Parathyroid adenoma (tissue), 2 donors: Measurements from ENCODE around the gene DMD.

ENCODE experiments used
- H2AFZ ChIP-seq: fragments of 300-600 bp; sonication (generic); one replicate; pipeline ENCODE4 v1.7.0; 2017; ENCODE audit warnings: antibody characterized with exemption, mild to moderate bottlenecking
- H3K27ac ChIP-seq: fragments of 300-600 bp; sonication (generic); one replicate; pipeline ENCODE4 v1.7.0; 2017
- H3K27me3 ChIP-seq: fragments of 300-600 bp; sonication (generic); one replicate; pipeline ENCODE4 v1.7.0; 2017; ENCODE audit warnings: low read length; ENCODE audit not compliant: control insufficient read depth, insufficient read depth
- H3K36me3 ChIP-seq: fragments of 300-600 bp; sonication (generic); one replicate; pipeline ENCODE4 v1.7.0; 2017; ENCODE audit warnings: low read length; ENCODE audit not compliant: control insufficient read depth, insufficient read depth
- H3K4me1 ChIP-seq: fragments of 300-600 bp; sonication (generic); one replicate; pipeline ENCODE4 v1.7.0; 2017; ENCODE audit warnings: control low read depth
- H3K4me2 ChIP-seq: fragments of 300-600 bp; sonication (generic); one replicate; pipeline ENCODE4 v1.7.0; 2017; ENCODE audit warnings: low read length
- H3K4me3 ChIP-seq: fragments of 300-600 bp; sonication (generic); one replicate; pipeline ENCODE4 v1.7.0; 2017; ENCODE audit warnings: low read depth, low read length
- H3K79me2 ChIP-seq: fragments of 300-600 bp; sonication (generic); one replicate; pipeline ENCODE4 v1.7.0; 2017; ENCODE audit warnings: control low read depth
- H3K9ac ChIP-seq: fragments of 300-600 bp; sonication (generic); one replicate; pipeline ENCODE4 v1.7.0; 2017; ENCODE audit warnings: mild to moderate bottlenecking
- H3K9me3 ChIP-seq: fragments of 300-600 bp; sonication (generic); one replicate; pipeline ENCODE4 v1.7.0; 2017; ENCODE audit warnings: low read length; ENCODE audit not compliant: control insufficient read depth
- TF ChIP-seq, protein P1 (sequence below): fragments of 300-600 bp; sonication (generic); IDR thresholded peaks from one replicate; pipeline ENCODE4 v1.7.0; 2017; ENCODE audit warnings: antibody characterized with exemption, mild to moderate bottlenecking
- donor health status: primary hyperparathyroidism.

DMD gene

DNA sequence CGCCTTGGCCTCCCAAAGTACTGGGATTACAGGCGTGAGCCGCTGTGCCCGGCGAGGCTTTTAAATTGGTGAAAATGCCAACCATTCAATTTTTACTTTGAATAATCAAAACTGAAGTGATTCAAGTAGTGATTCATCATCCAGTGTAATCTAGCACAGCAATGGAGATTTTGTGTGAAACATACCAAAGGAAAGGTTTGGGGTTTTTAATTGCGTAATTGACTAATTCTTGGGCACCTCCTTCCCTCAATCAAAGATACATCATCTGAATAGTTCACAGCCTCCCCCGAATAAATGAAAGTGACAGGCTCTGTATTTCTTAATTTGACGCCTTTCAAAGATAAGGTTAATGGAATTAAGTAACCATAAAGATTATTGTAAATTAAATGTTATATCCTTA is 69.0 kb downstream of the DMD start:
- H3K4me3 ChIP-seq: no peak overlapping the region
- H3K9me3 ChIP-seq: no peaks in the 10 kb centered on the region
- H3K27ac ChIP-seq: no peak overlapping the region
- no peaks in the 10 kb centered on the region for H3K4me1 ChIP-seq
- no peak overlapping the region for H3K4me2 ChIP-seq
- H3K27me3 ChIP-seq: no peaks in the 10 kb centered on the region
- H2AFZ ChIP-seq: no peak overlapping the region
- H3K36me3 ChIP-seq: no peaks in the 10 kb centered on the region
- no peaks in the 10 kb centered on the region for H3K79me2 ChIP-seq
- TF ChIP-seq, protein P1, sequence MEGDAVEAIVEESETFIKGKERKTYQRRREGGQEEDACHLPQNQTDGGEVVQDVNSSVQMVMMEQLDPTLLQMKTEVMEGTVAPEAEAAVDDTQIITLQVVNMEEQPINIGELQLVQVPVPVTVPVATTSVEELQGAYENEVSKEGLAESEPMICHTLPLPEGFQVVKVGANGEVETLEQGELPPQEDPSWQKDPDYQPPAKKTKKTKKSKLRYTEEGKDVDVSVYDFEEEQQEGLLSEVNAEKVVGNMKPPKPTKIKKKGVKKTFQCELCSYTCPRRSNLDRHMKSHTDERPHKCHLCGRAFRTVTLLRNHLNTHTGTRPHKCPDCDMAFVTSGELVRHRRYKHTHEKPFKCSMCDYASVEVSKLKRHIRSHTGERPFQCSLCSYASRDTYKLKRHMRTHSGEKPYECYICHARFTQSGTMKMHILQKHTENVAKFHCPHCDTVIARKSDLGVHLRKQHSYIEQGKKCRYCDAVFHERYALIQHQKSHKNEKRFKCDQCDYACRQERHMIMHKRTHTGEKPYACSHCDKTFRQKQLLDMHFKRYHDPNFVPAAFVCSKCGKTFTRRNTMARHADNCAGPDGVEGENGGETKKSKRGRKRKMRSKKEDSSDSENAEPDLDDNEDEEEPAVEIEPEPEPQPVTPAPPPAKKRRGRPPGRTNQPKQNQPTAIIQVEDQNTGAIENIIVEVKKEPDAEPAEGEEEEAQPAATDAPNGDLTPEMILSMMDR: no peak
- H3K9ac ChIP-seq: no peak overlapping the region

DNA sequence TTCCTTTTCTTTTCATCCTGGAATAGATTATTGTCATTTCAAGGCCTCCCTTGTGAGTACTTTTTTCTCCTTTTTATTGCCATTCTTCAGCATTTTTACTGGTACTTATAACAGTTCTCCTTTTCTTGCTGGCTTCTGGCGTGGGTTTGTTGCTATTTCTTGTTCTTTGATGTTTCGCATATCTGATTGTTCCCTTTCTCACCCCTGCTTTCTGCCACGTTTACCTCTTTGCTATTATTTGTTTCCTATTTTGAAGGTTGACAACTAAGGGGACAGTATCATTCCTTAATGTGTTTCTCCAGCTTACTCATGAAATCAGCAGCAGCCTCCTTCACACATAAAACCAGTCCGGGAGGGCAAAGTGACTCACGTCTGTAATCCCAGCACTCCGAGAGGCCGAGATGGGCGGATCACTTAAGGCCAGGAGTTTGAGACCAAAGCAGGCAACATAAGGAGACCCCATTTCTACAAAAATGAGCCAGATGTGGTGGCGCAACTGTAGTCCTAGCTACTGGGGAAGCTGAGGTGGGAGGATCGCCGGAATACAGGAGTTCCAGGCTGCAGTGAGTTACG is 72.6 kb downstream of the DMD start:
- H3K9ac ChIP-seq: no peak overlapping the region
- H3K4me3 ChIP-seq: no peak overlapping the region
- H3K4me2 ChIP-seq: no peak overlapping the region
- H3K79me2 ChIP-seq: no peaks in the 10 kb centered on the region
- TF ChIP-seq, protein P1: no peak
- no peaks in the 10 kb centered on the region for H3K36me3 ChIP-seq
- no peaks in the 10 kb centered on the region for H3K27me3 ChIP-seq
- no peaks in the 10 kb centered on the region for H3K9me3 ChIP-seq
- H2AFZ ChIP-seq: no peak overlapping the region
- no peak overlapping the region for H3K27ac ChIP-seq
- no peaks in the 10 kb centered on the region for H3K4me1 ChIP-seq

DNA sequence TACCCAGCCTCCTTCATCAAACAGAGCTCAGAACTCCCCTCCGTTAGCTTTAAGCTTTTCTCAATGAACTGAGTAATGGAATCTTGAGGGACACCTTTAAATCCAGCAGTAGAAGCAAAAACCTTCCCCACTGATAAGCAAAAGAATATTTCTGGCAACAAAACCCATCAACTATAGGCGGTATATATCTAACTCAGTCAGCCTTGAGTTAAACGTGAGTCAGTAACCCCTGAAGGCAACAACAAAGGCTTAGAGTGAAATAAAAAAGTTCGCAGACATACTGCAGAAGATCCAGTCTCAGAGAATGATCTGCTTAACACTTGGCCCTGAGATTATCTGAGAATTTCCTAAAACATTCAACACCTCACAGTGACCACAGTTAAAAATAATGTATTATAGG is 77.2 kb downstream of the DMD start:
- Histone ChIP-seq H2AFZ (no peak overlapping the region), H3K9ac (no peak overlapping the region), H3K36me3 (no peaks in the 10 kb centered on the region), H3K4me3 (no peak overlapping the region), H3K27me3 (no peaks in the 10 kb centered on the region), H3K4me2 (no peak overlapping the region), H3K79me2 (no peaks in the 10 kb centered on the region), H3K4me1 (no peaks in the 10 kb centered on the region), H3K9me3 (no peaks in the 10 kb centered on the region), H3K27ac (no peak overlapping the region)
- TF ChIP-seq, protein P1: no peak

DNA sequence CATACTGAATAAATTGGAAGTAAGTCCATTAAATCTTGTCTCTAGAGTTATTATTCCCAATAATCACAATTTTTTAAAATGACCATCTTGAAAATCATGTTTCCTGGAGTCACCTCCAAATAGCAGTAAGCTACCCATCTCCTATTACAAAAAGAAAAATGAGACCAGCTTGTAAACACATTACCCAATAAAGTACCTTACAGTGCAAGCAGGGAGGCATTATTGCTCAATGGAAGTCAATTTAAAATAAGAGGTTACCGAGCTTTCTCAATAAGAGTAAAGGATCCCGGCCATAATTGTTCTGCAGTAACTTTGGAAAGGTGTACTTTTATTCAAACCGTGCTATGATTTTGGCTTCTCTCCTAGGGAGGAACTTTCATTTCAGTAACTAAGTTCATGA is 78.0 kb downstream of the DMD start:
- TF ChIP-seq, protein P1: no peak
- H3K4me1 ChIP-seq: no peaks in the 10 kb centered on the region
- no peak overlapping the region for H3K9ac ChIP-seq
- H3K4me3 ChIP-seq: no peak overlapping the region
- H3K79me2 ChIP-seq: no peaks in the 10 kb centered on the region
- no peaks in the 10 kb centered on the region for H3K27me3 ChIP-seq
- no peak overlapping the region for H2AFZ ChIP-seq
- no peaks in the 10 kb centered on the region for H3K9me3 ChIP-seq
- H3K36me3 ChIP-seq: no peaks in the 10 kb centered on the region
- no peak overlapping the region for H3K27ac ChIP-seq
- H3K4me2 ChIP-seq: no peak overlapping the region

DNA sequence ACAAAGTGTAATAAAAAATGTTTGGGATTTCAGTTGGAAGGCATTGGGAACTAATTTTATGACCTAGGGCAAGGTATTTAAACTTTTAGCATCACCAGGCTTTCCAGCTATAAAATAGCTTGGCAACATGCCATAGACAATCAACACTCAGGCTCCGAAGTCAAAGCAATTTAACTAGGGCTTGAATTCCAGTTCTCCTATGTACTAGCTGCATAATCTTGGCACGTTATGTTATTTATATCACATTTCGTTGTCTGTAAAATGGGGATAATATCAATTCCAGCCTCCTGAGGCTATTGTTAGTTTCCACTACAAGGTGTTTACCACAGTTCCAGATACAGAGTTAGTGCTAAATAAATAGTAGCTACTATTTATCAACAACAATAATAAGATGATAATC is 78.8 kb downstream of the DMD start:
- H3K27ac ChIP-seq: no peak overlapping the region
- H3K9ac ChIP-seq: no peak overlapping the region
- no peak overlapping the region for H3K4me2 ChIP-seq
- H3K36me3 ChIP-seq: no peaks in the 10 kb centered on the region
- H2AFZ ChIP-seq: no peak overlapping the region
- H3K27me3 ChIP-seq: no peaks in the 10 kb centered on the region
- TF ChIP-seq, protein P1: no peak
- no peak overlapping the region for H3K4me3 ChIP-seq
- no peaks in the 10 kb centered on the region for H3K4me1 ChIP-seq
- no peaks in the 10 kb centered on the region for H3K79me2 ChIP-seq
- no peaks in the 10 kb centered on the region for H3K9me3 ChIP-seq
